Measurements from ENCODE around the gene SYT12. TPM values are rescaled to one million over a fixed set of nuclear protein-coding genes. Genes with fewer than 3 reads are reported as not detected.

The SYT12 gene
- total and polyA plus RNA-seq, 2 of the 13 experiments (the other 11 are each of a cell fraction or from before 2014, with no cell fraction given), result 0.01 to 0.02 TPM

DNA sequence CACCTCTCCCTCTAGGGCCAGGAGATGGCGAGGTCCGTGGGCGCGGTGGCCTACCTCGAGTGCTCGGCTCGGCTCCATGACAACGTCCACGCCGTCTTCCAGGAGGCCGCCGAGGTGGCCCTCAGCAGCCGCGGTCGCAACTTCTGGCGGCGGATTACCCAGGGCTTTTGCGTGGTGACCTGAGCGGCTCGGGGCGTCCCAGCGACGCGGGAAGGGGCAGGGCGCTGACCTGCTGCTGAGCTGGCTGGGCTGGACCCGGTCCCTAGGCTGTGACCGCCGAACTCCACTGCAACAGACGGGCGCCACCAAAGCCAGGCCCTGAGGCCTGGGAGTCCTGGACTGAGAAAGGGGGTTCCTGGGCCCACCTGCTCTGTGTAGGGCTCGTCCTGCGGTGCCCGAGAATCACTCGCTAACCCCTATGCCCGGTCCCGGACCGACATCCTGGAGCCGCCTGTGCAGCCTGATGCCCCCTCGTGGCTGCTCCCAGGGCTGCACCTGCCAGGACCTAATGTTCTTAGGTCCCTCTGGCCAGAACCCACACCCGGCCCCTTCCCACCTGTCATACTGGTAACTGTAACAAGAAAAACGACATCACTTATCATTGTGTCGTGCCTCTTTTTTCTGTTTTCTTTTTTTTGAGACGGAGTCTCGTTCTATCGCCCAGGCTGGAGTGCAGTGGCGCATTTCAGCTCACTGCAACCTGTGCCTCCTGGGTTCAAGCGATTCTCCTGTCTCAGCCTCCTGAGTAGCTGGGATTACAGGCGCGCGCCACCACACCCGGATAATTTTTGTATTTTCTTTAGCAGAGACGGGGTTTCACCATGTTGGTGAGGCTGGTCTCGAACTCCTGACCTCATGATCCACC, 48.7 kb downstream of the SYT12 start (continued):
- TF ChIP-seq, protein P1, sequence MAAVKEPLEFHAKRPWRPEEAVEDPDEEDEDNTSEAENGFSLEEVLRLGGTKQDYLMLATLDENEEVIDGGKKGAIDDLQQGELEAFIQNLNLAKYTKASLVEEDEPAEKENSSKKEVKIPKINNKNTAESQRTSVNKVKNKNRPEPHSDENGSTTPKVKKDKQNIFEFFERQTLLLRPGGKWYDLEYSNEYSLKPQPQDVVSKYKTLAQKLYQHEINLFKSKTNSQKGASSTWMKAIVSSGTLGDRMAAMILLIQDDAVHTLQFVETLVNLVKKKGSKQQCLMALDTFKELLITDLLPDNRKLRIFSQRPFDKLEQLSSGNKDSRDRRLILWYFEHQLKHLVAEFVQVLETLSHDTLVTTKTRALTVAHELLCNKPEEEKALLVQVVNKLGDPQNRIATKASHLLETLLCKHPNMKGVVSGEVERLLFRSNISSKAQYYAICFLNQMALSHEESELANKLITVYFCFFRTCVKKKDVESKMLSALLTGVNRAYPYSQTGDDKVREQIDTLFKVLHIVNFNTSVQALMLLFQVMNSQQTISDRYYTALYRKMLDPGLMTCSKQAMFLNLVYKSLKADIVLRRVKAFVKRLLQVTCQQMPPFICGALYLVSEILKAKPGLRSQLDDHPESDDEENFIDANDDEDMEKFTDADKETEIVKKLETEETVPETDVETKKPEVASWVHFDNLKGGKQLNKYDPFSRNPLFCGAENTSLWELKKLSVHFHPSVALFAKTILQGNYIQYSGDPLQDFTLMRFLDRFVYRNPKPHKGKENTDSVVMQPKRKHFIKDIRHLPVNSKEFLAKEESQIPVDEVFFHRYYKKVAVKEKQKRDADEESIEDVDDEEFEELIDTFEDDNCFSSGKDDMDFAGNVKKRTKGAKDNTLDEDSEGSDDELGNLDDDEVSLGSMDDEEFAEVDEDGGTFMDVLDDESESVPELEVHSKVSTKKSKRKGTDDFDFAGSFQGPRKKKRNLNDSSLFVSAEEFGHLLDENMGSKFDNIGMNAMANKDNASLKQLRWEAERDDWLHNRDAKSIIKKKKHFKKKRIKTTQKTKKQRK (IDR thresholded peaks at IDR 0.05; ENCODE audit: low read length), result no peak
- peak; percentile 74 for TF ChIP-seq XRCC5 (optimal IDR thresholded peaks at IDR 0.05; ENCODE audit: low read length)
- no peak for TF ChIP-seq ZNF878 (CRISPR knock-in tag; IDR thresholded peaks at IDR 0.05)
- no peak for TF ChIP-seq ARID2 (CRISPR knock-in tag; IDR thresholded peaks at IDR 0.05; ENCODE audit: borderline replicate concordance)
- TF ChIP-seq MEIS2 (CRISPR knock-in tag; IDR thresholded peaks at IDR 0.05), result no peak
- no peak for TF ChIP-seq ZNF343 (CRISPR knock-in tag; IDR thresholded peaks at IDR 0.05)
- TF ChIP-seq SP4 (CRISPR knock-in tag; IDR thresholded peaks at IDR 0.05), result no peak
- no peak for TF ChIP-seq PHF5A (CRISPR knock-in tag; IDR thresholded peaks at IDR 0.05; ENCODE audit: low read depth, unreplicated experiment)
- TF ChIP-seq, protein P2, sequence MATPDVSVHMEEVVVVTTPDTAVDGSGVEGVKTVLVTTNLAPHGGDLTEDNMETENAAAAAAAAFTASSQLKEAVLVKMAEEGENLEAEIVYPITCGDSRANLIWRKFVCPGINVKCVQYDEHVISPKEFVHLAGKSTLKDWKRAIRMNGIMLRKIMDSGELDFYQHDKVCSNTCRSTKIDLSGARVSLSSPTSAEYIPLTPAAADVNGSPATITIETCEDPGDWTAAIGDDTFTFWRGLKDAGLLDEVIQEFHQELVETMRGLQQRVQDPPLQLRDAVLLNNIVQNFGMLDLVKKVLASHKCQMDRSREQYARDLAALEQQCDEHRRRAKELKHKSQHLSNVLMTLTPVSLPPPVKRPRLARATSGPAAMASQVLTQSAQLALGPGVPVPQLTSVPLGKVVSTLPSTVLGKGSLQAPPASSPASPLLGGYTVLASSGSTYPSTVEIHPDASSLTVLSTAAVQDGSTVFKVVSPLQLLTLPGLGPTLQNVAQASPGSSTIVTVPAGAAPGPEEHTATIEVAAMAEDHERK (CRISPR knock-in tag; IDR thresholded peaks at IDR 0.05; ENCODE audit: low read depth), result no peak
- 0 out of 2 replicates have a peak, but pooled peaks have one; percentile 52 for TF ChIP-seq ZNF333 (CRISPR knock-in tag; IDR thresholded peaks at IDR 0.05; ENCODE audit: borderline replicate concordance)
- no peak for TF ChIP-seq ZNF318 (CRISPR knock-in tag; IDR thresholded peaks at IDR 0.05)
- no peak for TF ChIP-seq KAT2B (IDR thresholded peaks at IDR 0.05; ENCODE audit: borderline replicate concordance, low read depth, low read length)
- TF ChIP-seq DPF2 (CRISPR knock-in tag; IDR thresholded peaks at IDR 0.05; ENCODE audit: borderline replicate concordance, low read depth), result no peak

All from HepG2 (cell line).